Effector memory CD8-positive, alpha-beta T cell (primary cell): Measurements from ENCODE around the gene TTC31.

Experiments used
- ATAC-seq: fragments of 150-1000 bp; cut with Tn5 transposase; replicated peaks from 2 replicates; pipeline ENCODE4 v1.10.0; 2021; ENCODE audit warnings: mild to moderate bottlenecking, moderate library complexity
- DNase-seq, 3 experiments: peaks; one replicate each; pipeline ENCODE4 v3.0.0; 2021
- H3K27ac Mint-ChIP-seq, 2 donors: one replicate each; pipeline ENCODE4 v1.8.0; 2022; ENCODE audit warnings: mild to moderate bottlenecking in 2 of 2, mixed read lengths in 2 of 2, moderate library complexity in 2 of 2
- H3K27me3 Mint-ChIP-seq, 2 donors: one replicate each; pipeline ENCODE4 v1.8.0; 2022; ENCODE audit warnings: mixed read lengths in 2 of 2
- H3K36me3 Mint-ChIP-seq: one replicate; pipeline ENCODE4 v1.8.0; 2022; ENCODE audit warnings: mild to moderate bottlenecking, moderate library complexity, mixed read lengths; ENCODE audit not compliant: insufficient read depth
- H3K4me1 Mint-ChIP-seq, 2 donors: one replicate each; pipeline ENCODE4 v1.8.0; 2022; ENCODE audit warnings: low read depth in 2 of 2, mixed read lengths in 2 of 2
- H3K4me3 Mint-ChIP-seq, 2 donors: one replicate each; pipeline ENCODE4 v1.8.0; 2022; ENCODE audit warnings: mild to moderate bottlenecking in 2 of 2, mixed read lengths in 2 of 2, moderate library complexity in 2 of 2
- H3K9me3 Mint-ChIP-seq, 2 donors: one replicate each; pipeline ENCODE4 v1.8.0; 2022; ENCODE audit warnings: mixed read lengths in 2 of 2

The TTC31 gene

DNA sequence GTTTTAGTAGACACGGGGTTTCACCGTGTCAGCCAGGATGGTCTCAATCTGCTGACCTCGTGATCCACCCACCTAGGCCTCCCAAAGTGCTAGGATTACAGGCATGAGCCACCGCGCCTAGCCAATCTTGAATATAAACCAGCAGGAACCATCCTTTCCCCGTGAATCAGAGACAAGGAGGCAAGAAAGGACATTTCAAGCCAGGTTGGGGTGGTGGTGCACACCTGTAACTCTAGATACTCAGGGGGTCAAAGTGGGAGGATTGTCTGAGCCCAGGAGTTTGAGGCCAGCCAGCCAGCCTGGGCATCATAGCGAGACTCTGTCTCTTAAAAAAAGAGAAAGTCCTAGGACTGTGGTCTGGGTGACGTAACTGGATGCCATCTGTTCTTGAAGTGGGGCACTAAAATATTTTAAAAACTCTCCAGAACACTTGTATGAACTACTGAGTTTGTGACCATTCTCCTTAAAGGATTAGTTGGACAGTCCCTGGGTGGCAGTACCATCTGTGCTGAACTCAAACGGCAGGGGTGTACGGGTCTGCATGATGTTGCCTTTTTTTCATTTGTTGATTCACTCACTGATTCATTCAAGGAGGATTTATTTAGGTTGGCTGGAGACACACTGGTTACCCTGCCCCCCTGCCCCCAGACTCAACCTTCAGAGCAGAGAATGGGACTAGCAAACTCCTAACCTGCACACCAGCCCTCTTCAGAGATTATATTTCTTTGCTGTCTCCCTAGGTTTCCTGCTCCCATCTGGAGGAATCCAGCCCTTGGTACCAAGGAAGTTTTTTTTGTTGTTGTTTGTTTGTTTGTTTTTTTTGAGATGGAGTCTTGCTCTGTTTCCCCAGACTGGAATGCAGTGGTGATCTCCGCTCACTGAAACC lies 28.5 kb downstream of the TTC31 start:
- no peaks in the 10 kb centered on the region for H3K9me3 Mint-ChIP-seq
- peaks cover 27 to 42% of the 10 kb centered on the region in 2 donors for H3K4me1 Mint-ChIP-seq
- H3K4me3 Mint-ChIP-seq: no peak overlapping the region
- no peak overlapping the region for H3K27ac Mint-ChIP-seq
- peaks cover 17 to 49% of the 10 kb centered on the region in 2 donors for H3K27me3 Mint-ChIP-seq
- no peak for ATAC-seq
- no peak for DNase-seq
- peaks cover 23% of the 10 kb centered on the region for H3K36me3 Mint-ChIP-seq

DNA sequence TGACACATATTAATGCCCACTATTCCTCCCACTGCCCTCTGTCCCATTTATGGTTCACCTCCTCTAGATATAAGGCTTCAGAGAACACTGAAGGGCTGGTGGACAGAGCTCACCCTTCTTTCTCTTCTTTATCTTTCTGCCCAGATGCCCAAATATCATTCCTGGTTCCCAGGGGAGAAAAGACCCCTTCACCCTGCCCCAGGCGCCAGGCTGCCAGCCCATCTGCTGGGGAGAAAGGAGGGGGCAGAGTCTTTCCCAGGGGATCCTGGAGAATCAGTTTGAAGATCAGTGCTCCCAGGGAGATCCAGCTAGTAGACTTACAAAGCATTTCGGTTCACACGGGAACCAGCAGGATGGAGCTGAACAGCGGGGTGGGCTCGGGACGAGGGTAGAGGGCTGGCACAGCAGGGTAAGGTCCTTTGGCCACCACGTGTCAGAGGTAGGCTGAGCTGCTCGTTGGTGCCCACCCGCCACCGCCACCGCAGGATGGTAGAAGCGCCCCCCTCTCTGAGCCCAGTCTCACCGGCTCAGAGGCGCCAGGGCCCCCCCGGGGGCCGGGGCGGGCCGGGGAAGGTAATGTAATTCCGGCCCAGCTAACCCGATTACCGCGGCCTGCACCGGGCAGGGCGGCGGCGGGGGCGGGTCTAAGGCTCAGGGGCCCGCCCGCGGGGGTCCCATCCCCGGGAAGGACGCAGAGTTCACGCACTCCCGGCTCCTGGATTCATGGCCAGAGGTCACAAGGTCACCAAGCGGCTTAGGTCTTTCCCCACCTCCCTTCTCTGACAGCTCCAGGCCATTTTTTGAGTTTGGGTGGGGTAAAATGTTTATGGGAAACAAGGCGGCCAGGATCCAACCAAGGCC lies 30.1 kb downstream of the TTC31 start:
- ATAC-seq: no peak
- peaks cover 16 to 31% of the 10 kb centered on the region in 2 donors for H3K4me1 Mint-ChIP-seq
- no peak for DNase-seq
- peak overlapping the region; percentile 50 to 59 for H3K4me3 Mint-ChIP-seq
- H3K27me3 Mint-ChIP-seq: peaks cover 33 to 65% of the 10 kb centered on the region in 2 donors
- no peak overlapping the region for H3K27ac Mint-ChIP-seq
- no peaks in the 10 kb centered on the region for H3K9me3 Mint-ChIP-seq
- H3K36me3 Mint-ChIP-seq: peaks cover 20% of the 10 kb centered on the region

DNA sequence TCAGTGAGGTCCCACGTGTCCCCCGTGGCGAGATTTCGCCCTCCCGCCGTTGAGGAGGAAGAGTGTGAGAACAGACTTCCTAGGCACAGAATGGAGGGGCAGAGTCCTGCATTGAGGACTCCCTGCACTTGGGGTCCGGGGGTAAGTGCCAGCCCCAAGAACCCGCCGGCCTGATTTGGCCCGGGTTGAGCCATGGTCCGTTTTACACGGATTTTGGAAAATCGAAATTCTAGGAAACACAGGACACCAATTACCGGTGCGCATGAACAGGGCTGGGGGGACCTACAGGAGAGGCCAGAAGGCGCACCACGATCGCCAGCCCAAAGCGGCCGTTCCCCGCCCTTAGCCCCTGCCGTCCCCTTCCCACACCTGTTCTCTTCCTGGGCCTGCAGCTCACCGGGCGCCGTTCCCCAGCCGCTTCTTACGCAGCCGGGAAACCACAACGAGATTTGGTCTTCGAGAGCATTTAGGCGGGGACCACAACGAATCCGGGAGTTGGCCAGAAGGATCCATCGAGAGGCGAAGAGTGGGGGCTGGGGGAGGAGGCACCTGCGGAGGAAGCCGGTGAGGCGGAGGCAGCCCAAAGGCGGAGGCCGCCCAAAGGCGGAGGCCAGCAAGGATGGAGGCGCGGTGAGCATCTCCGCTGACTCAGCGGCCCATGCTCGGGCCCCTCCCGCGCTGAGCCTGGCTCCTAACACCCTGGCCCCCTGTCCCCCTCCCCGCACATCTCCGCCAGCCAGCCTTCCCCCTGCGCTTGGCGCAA lies 30.9 kb downstream of the TTC31 start:
- no peaks in the 10 kb centered on the region for H3K9me3 Mint-ChIP-seq
- H3K4me1 Mint-ChIP-seq: peaks cover 9 to 24% of the 10 kb centered on the region in 2 donors
- ATAC-seq (peak; percentile 15), DNase-seq (no peak)
- peaks cover 12% of the 10 kb centered on the region for H3K36me3 Mint-ChIP-seq
- H3K4me3 Mint-ChIP-seq: peak overlapping the region; percentile 50 to 59
- H3K27me3 Mint-ChIP-seq: peaks cover 41 to 73% of the 10 kb centered on the region in 2 donors
- H3K27ac Mint-ChIP-seq: no peak overlapping the region

DNA sequence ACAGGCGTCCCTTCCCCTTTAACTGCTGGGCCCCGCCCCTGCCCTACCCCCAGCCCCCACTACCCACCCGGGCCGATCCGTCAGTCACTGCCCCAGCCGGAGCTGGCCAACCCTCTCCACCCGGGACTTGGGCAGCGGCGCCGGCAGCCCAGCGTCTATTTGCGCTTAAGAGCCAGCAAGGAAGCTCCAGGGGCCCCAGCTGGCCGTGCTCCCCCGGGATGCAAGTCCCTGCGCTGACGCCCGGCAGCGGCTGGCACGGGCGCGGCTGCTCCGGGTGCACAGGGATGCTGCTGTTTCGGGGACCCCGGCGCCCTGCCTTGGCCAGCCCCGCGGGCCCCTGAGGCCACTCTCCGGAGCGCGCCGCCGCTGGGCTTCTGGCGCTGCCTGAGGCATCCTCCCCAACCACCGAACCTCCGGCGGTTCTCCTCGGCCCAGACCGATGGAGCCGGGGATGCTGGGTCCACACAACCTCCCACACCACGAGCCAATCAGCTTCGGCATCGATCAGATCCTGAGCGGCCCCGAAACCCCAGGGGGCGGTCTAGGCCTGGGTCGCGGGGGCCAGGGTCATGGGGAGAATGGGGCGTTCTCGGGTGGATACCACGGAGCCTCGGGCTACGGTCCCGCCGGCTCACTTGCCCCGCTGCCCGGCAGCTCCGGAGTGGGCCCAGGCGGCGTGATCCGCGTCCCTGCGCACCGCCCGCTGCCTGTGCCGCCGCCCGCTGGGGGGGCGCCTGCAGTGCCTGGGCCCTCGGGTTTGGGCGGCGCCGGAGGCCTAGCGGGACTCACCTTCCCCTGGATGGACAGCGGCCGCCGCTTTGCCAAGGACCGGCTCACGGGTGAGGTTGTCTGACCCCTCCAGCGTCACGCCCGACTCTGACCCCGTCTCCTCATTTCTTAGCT lies 31.7 kb downstream of the TTC31 start, which contains the start of gene TLX2:
TSS of gene TLX2 (plus strand) at position 83 of the 903 bp plus-strand sequence. CDS start at position 440, 357 bp downstream.
- H3K9me3 Mint-ChIP-seq: no peaks in the 10 kb centered on the region
- peak; percentile 32 for ATAC-seq
- no peak for DNase-seq
- peaks cover 12% of the 10 kb centered on the region for H3K36me3 Mint-ChIP-seq
- H3K4me1 Mint-ChIP-seq: peaks cover 9 to 24% of the 10 kb centered on the region in 2 donors
- H3K27me3 Mint-ChIP-seq: peaks cover 49 to 82% of the 10 kb centered on the region in 2 donors
- H3K4me3 Mint-ChIP-seq: peak within 1 kb of the TSS; percentile 72
- H3K27ac Mint-ChIP-seq: peak within 1 kb of the TSS in 1 of 2 donors; percentile 59

DNA sequence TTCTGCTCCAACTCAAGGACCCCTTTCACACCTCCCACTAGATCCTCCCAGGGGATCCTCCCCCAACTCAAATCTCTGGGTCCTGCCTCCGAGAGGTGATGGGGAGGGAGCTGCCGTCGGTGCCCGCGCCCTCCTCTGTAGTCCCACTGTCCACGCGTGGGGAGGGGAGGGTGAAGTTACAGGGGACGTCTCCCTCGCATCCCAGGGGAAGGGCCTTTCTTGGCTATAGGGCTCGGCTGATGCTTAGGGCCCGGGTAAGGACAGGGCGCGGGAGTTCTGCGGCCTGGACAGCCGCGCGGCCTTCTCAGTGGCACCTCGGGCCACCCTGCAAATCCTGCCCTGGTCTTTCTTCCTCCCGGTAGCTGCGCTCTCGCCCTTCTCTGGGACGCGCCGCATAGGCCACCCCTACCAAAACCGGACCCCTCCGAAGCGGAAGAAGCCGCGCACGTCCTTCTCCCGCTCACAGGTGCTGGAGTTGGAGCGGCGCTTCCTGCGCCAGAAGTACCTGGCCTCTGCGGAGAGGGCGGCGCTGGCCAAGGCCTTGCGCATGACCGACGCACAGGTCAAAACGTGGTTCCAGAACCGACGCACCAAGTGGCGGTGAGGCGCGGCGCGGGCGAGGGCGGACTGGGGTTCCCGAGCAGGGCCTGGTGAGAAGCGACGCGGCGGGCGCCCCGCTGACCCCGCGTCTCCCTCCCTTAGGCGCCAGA lies 32.5 kb downstream of the TTC31 start:
- Mint-ChIP-seq H3K27me3 (peaks cover 57 to 90% of the 10 kb centered on the region in 2 donors), H3K4me1 (peaks cover 9 to 24% of the 10 kb centered on the region in 2 donors), H3K27ac (peak overlapping the region in 1 of 2 donors; percentile 59), H3K9me3 (no peaks in the 10 kb centered on the region), H3K36me3 (peaks cover 12% of the 10 kb centered on the region), H3K4me3 (peak overlapping the region; percentile 72)
- ATAC-seq (peak; percentile 12), DNase-seq (no peak)

DNA sequence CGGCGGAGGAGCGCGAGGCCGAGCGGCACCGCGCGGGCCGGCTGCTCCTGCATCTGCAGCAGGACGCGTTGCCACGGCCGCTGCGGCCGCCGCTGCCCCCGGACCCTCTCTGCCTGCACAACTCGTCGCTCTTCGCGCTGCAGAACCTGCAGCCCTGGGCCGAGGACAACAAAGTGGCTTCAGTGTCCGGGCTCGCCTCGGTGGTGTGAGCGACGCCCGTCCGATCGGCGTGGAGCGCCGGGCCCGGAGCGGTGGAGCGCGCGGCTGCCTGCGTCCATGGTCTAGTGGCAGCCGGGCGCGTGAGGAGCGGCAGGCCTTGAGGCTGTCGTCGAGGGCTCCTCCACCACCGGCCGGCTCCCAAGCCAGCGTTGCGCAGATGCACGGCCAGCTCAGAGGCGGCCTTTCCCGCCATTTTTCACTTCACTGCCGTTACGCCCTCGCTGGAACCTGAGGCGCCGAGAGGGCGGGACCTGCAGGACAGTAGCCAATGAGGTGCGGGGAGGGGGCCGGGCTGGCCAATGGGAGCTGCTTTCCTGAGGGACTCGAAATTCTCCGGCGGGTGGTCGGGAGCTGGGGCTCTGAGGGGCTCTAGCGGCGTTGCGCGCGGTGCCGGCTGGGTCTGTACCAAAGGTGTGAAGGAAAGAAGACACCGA lies 33.2 kb downstream of the TTC31 start:
- peak; percentile 74 for ATAC-seq
- peaks cover 64 to 93% of the 10 kb centered on the region in 2 donors for H3K27me3 Mint-ChIP-seq
- H3K4me1 Mint-ChIP-seq: peaks cover 9 to 24% of the 10 kb centered on the region in 2 donors
- peaks cover 12% of the 10 kb centered on the region for H3K36me3 Mint-ChIP-seq
- peak in 2 of 3 experiments; percentile 45 to 46 for DNase-seq
- no peaks in the 10 kb centered on the region for H3K9me3 Mint-ChIP-seq
- H3K27ac Mint-ChIP-seq: no peak overlapping the region
- H3K4me3 Mint-ChIP-seq: peak overlapping the region; percentile 72

DNA sequence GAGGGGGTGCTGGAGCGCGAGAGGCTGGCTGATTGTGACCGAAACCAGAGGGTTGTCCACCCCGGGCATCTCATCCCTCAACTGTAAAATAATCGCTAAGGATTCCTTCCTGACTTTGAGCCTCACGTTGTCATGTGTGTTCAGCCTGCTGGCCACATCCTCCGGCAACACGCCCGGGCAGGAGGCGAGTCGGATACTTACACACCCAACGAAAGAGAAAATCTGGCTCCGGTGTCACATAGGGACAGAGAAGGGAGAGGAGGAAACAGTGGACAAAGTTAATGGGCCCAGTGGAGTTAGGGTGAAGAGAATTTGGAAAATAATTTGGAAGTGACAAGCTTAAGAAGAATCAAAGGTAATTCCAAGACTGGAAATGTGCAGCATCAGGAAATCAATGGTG lies 33.8 kb downstream of the TTC31 start:
- no peaks in the 10 kb centered on the region for H3K9me3 Mint-ChIP-seq
- DNase-seq (no peak), ATAC-seq (no peak)
- peaks cover 9 to 24% of the 10 kb centered on the region in 2 donors for H3K4me1 Mint-ChIP-seq
- no peak overlapping the region for H3K27ac Mint-ChIP-seq
- peaks cover 12% of the 10 kb centered on the region for H3K36me3 Mint-ChIP-seq
- H3K4me3 Mint-ChIP-seq: peak overlapping the region; percentile 72
- H3K27me3 Mint-ChIP-seq: peaks cover 66 to 92% of the 10 kb centered on the region in 2 donors

DNA sequence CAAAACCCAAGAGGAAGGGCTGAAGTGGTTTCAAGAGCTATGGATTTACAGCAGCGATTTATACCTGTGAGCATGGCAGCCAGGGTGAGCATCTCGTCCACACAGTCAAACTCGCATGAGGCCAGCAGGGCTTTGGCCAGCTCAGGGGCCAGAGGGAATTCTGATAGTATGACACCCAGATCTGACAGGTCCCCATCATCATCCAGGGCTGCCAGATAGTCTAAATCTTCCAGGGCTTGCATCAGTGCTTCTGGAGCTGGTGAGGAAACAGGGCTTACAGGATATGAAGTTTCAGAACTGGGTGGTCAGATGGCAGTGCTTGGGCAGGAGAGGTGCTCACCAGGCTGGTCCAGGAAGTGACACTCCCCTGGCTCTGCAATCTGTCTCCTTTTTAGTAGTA lies 39.6 kb downstream of the TTC31 start:
- no peaks in the 10 kb centered on the region for H3K9me3 Mint-ChIP-seq
- H3K36me3 Mint-ChIP-seq: peaks cover 14% of the 10 kb centered on the region
- H3K27ac Mint-ChIP-seq: no peak overlapping the region
- H3K4me1 Mint-ChIP-seq: peaks cover 0 to 6% of the 10 kb centered on the region in 2 donors
- H3K4me3 Mint-ChIP-seq: no peak overlapping the region
- H3K27me3 Mint-ChIP-seq: peaks cover 37 to 40% of the 10 kb centered on the region in 2 donors
- no peak for ATAC-seq
- DNase-seq: no peak

DNA sequence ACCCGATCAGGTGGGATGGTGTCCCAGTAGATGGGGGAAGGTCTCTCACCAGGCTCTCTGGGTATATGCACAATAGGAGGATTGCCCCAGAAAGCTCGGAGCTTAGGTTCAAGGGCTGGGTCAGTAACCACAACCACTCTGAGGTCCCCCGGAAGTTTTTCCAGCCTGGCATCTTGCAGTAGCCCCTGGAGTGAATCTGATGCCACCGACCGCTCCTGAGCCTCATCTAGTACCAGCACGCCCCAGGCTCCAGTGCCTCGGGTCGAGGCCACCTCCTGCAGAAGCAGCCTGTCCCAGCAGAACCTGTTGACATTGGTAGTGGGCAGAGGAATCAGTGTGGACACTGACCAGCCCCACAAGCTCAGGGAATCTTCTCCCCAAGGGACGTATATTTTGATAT lies 41.1 kb downstream of the TTC31 start:
- H3K27me3 Mint-ChIP-seq: peaks cover 22 to 25% of the 10 kb centered on the region in 2 donors
- H3K9me3 Mint-ChIP-seq: no peaks in the 10 kb centered on the region
- H3K4me1 Mint-ChIP-seq: peaks cover 10 to 18% of the 10 kb centered on the region in 2 donors
- peaks cover 27% of the 10 kb centered on the region for H3K36me3 Mint-ChIP-seq
- no peak overlapping the region for H3K27ac Mint-ChIP-seq
- H3K4me3 Mint-ChIP-seq: no peak overlapping the region
- ATAC-seq: no peak
- no peak for DNase-seq

DNA sequence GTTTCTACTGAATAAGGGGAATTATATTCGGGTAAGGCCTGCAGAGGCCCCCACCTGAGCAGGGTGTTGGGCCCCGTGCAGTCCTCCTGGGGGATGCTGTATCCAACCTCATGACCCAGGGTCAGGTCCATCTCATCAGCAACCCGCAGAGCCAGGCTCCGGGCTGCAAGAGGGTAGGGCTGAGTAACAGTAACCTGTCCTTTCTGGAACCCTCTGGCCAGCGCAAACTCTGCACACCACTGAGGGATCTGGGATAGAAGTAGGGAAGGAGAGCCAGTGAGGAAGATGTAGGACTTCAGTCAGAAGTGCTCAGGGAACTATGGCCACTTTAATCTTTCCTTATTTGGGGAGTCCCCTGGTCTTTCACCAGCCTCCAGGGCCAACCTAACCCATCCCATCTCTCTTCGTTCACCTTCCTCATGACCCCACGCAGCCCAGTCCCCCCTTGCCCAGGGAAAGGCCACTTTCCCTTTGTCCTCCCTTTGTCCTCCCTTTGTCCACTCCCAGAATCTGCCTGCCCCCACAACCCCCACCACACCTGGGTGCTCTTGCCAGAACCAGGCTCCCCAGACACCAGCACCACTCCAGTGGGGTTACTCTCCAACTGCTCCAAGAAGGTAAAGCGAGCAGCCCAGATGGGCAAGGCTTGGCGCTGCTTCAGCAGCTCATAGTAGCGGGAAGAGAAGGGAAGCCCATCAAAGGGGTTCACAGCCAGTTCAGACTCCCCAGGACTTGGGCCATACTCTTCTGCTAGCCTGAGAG lies 42.3 kb downstream of the TTC31 start:
- Mint-ChIP-seq H3K27me3 (peaks cover 11 to 14% of the 10 kb centered on the region in 2 donors), H3K36me3 (peaks cover 38% of the 10 kb centered on the region), H3K9me3 (no peaks in the 10 kb centered on the region), H3K4me1 (peaks cover 12 to 21% of the 10 kb centered on the region in 2 donors), H3K27ac (no peak overlapping the region), H3K4me3 (no peak overlapping the region)
- ATAC-seq: no peak
- no peak for DNase-seq
